Nephron progenitor cell (in vitro differentiated cells): Measurements from ENCODE around the gene TIMM13.
A peak's percentile ranks its signal among the peaks of the same experiment; 100 is the strongest.
"Not testable (repeated sequence)": the region's sequence is repeated elsewhere in the genome, so short reads cannot be mapped to it uniquely, and the experiment has no call there.

ENCODE experiments used
- DNase-seq: peaks from one replicate; pipeline ENCODE4 v3.0.0; 2021
- H3K27ac Mint-ChIP-seq: 2 replicates; pipeline ENCODE4 v1.8.0; 2021; ENCODE audit warnings: mild to moderate bottlenecking, moderate library complexity, mixed read lengths
- H3K27me3 Mint-ChIP-seq: 2 replicates; pipeline ENCODE4 v1.8.0; 2021; ENCODE audit warnings: mild to moderate bottlenecking, low read depth, mixed read lengths; ENCODE audit not compliant: poor library complexity
- H3K36me3 Mint-ChIP-seq: 2 replicates; pipeline ENCODE4 v1.8.0; 2021; ENCODE audit warnings: low read depth, mixed read lengths
- H3K4me1 Mint-ChIP-seq: 2 replicates; pipeline ENCODE4 v1.8.0; 2021; ENCODE audit warnings: mixed read lengths
- H3K4me3 Mint-ChIP-seq: 2 replicates; pipeline ENCODE4 v1.8.0; 2021; ENCODE audit warnings: mild to moderate bottlenecking, moderate library complexity, mixed read lengths
- H3K9me3 Mint-ChIP-seq: 2 replicates; pipeline ENCODE4 v1.8.0; 2021; ENCODE audit warnings: mild to moderate bottlenecking, moderate library complexity, mixed read lengths
- TF ChIP-seq, protein P1 (sequence below): fragments of 200-600 bp; sonication (generic); IDR thresholded peaks from 2 replicates; pipeline ENCODE4 v1.5.0; 2021; ENCODE audit warnings: antibody characterized with exemption

The TIMM13 gene

GRCh38 chr19:2394442-2395292 lies 32.7 kb downstream of the TIMM13 start:
- TF ChIP-seq, protein P1, sequence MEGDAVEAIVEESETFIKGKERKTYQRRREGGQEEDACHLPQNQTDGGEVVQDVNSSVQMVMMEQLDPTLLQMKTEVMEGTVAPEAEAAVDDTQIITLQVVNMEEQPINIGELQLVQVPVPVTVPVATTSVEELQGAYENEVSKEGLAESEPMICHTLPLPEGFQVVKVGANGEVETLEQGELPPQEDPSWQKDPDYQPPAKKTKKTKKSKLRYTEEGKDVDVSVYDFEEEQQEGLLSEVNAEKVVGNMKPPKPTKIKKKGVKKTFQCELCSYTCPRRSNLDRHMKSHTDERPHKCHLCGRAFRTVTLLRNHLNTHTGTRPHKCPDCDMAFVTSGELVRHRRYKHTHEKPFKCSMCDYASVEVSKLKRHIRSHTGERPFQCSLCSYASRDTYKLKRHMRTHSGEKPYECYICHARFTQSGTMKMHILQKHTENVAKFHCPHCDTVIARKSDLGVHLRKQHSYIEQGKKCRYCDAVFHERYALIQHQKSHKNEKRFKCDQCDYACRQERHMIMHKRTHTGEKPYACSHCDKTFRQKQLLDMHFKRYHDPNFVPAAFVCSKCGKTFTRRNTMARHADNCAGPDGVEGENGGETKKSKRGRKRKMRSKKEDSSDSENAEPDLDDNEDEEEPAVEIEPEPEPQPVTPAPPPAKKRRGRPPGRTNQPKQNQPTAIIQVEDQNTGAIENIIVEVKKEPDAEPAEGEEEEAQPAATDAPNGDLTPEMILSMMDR, result no peak
- no peak overlapping the region for H3K4me3 Mint-ChIP-seq
- no peaks in the 10 kb centered on the region for H3K36me3 Mint-ChIP-seq
- peaks cover 17% of the 10 kb centered on the region for H3K4me1 Mint-ChIP-seq
- peaks cover 7% of the 10 kb centered on the region for H3K27me3 Mint-ChIP-seq
- peaks cover 9% of the 10 kb centered on the region for H3K9me3 Mint-ChIP-seq
- H3K27ac Mint-ChIP-seq, result no peak overlapping the region
- no peak for DNase-seq

- Mint-ChIP-seq H3K9me3 (peaks cover 9% of the 10 kb centered on the region), H3K36me3 (no peaks in the 10 kb centered on the region), H3K27me3 (peaks cover 7% of the 10 kb centered on the region), H3K27ac (no peak overlapping the region), H3K4me1 (peaks cover 19% of the 10 kb centered on the region), H3K4me3 (no peak overlapping the region)
- TF ChIP-seq, protein P1, result no peak
- no peak for DNase-seq
Measured at GRCh38 chr19:2394054-2394441, 33.3 kb downstream of the TIMM13 start.

GRCh38 chr19:2392899-2393298 lies 34.5 kb downstream of the TIMM13 start:
- not testable (repeated sequence) for H3K4me3 Mint-ChIP-seq, DNase-seq, H3K9me3 Mint-ChIP-seq, H3K27ac Mint-ChIP-seq, H3K36me3 Mint-ChIP-seq, H3K27me3 Mint-ChIP-seq
- peaks cover 19% of the 10 kb centered on the region for H3K4me1 Mint-ChIP-seq

DNA sequence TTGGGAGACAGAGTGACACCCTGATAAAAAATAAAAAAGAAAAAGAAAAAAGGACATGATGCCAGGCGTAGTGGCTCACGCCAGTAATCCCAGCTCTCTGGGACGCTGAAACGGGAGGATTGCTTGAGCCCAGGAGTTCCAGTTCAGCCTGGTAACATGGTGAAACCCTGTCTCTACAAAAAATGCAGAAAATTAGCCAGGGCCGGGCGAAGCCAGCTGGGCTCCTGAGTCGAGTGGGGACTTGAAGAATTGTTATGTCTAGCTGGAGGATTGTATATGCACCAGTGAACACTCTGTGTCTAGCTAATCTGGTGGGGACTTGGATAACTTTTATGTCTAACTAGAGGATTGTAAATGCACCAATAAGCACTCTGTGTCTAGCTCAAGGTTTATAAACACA lies 35.0 kb downstream of the TIMM13 start:
- Mint-ChIP-seq H3K27me3 (peaks cover 7% of the 10 kb centered on the region), H3K27ac (no peak overlapping the region), H3K4me1 (peaks cover 24% of the 10 kb centered on the region), H3K4me3 (no peak overlapping the region), H3K36me3 (no peaks in the 10 kb centered on the region), H3K9me3 (peaks cover 9% of the 10 kb centered on the region)
- no peak for DNase-seq
- TF ChIP-seq, protein P1, result no peak

DNA sequence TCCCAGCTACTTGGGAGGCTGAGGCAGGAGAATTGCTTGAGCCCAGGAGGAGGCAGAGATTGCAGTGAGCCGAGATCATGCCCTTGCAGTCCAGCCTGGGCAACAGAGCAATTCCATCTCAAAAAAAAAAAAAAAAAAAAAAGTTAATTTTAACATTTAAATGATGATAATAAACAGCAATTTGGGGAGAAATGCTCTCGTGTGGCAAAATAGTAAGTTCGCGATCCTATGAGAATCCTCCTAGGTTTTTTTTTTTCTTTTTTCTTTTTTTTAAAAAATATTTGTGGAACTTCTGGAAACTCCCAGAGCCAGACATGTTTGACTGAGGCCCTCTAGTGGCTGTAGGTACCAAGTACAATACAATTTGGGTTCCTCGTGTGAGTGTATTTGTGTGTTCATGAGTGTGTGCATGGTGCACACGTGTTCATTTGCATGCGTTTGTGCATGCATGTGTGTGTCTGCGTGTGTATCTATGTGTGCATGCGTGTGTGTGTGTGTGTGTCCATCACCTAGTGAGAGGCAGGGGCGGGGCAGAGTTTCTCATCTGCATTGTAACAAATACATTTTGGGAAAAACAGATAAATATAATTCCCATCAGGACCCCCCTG lies 36.2 kb downstream of the TIMM13 start:
- H3K4me3 Mint-ChIP-seq, result no peak overlapping the region
- H3K9me3 Mint-ChIP-seq, result peaks cover 9% of the 10 kb centered on the region
- TF ChIP-seq, protein P1, result peak; percentile 76
- peaks cover 23% of the 10 kb centered on the region for H3K4me1 Mint-ChIP-seq
- peak; percentile 33 for DNase-seq
- H3K27ac Mint-ChIP-seq, result no peak overlapping the region
- no peaks in the 10 kb centered on the region for H3K36me3 Mint-ChIP-seq
- H3K27me3 Mint-ChIP-seq, result peaks cover 7% of the 10 kb centered on the region

DNA sequence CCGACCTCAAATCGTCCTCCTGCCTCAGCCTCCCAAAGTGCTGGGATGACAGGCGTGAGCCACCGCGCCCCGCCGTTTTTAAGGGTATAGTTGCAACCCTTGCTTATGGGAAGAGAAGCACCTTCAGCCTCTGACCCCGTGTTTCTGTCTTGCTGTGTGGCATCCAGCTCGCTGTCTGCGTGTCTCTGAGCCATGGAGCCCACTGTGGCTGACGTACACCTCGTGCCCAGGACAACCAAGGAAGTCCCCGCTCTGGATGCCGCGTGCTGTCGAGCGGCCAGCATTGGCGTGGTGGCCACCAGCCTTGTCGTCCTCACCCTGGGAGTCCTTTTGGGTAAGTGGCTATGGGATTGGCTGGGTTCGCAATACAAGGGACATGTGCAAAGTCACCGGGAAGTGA lies 37.8 kb downstream of the TIMM13 start:
- no peak for DNase-seq
- Mint-ChIP-seq H3K9me3 (peaks cover 9% of the 10 kb centered on the region), H3K4me1 (peaks cover 19% of the 10 kb centered on the region), H3K27ac (no peak overlapping the region), H3K27me3 (peaks cover 7% of the 10 kb centered on the region), H3K36me3 (no peaks in the 10 kb centered on the region), H3K4me3 (no peak overlapping the region)
- TF ChIP-seq, protein P1, result no peak
